ENCODE data around the gene NEUROD2.

GRCh38 chr17:39599665-39600231, 8.0 kb downstream of the NEUROD2 start:
- TF ChIP-seq, protein P1, sequence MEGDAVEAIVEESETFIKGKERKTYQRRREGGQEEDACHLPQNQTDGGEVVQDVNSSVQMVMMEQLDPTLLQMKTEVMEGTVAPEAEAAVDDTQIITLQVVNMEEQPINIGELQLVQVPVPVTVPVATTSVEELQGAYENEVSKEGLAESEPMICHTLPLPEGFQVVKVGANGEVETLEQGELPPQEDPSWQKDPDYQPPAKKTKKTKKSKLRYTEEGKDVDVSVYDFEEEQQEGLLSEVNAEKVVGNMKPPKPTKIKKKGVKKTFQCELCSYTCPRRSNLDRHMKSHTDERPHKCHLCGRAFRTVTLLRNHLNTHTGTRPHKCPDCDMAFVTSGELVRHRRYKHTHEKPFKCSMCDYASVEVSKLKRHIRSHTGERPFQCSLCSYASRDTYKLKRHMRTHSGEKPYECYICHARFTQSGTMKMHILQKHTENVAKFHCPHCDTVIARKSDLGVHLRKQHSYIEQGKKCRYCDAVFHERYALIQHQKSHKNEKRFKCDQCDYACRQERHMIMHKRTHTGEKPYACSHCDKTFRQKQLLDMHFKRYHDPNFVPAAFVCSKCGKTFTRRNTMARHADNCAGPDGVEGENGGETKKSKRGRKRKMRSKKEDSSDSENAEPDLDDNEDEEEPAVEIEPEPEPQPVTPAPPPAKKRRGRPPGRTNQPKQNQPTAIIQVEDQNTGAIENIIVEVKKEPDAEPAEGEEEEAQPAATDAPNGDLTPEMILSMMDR (IDR thresholded peaks at IDR 0.05) = no peak
- TF ChIP-seq POLR2A (IDR thresholded peaks at IDR 0.05) = no peak

Data from thyroid gland (tissue), 4 donors.